ENCODE data around the gene DBNDD1.
A peak's percentile ranks its signal among the peaks of the same experiment; 100 is the strongest.
"Not testable (repeated sequence)": the region's sequence is repeated elsewhere in the genome, so short reads cannot be mapped to it uniquely, and the experiment has no call there.

Gene DBNDD1, protein sequence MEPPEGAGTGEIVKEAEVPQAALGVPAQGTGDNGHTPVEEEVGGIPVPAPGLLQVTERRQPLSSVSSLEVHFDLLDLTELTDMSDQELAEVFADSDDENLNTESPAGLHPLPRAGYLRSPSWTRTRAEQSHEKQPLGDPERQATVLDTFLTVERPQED

DNA sequence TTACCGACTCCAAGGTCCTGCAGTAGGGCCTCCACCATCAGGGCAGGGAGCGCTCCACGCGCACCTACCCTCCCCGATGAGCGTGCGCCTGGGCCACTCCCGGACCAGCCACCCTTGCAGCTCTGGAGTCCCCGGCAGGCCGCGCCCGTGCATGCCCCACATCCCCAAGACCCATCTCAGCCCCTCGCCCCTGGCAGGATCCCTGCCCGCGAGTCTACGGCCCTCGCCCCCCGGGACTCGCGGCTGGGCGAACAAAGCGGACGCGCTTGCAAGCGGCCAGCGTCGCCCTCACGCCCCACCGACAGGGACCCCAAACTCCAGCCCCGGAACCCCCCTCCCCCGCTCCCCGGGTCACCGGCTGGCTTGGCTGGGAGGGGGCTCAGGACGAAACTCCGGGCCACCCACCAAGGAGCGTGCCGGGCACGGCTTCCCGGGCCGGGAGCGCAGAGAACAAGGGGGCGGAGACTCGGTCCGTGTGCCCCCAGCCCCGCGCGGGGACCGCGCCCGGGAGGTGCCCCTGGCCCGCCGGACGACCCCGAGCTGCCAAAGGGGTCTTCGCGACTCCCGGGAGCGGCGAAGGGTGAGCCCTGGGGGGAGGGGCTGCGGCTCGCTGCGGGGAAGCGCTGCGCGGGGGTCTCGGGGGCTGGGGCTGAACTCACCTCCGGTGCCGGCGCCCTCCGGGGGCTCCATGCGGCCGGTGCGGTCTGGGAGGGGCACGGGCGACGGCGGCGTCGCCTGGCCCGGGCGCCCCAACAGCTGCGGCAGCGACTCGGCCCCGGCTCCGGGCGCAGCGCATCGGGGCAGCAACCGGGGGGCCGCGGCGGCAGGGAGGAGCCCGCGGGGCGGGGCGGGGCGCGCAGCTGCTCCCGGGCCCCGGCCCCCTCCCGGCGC is at the start of gene DBNDD1:
Gene DBNDD1 (minus strand): TSS at position 805 of the 891 bp plus-strand sequence. CDS start 115 bp downstream, at position 690.
- DNase-seq (ENCODE audit: low read depth) = no peak
- H3K4me3 ChIP-seq (ENCODE audit: low read depth, low read length) = peak within 1 kb of the TSS; percentile 74
- TF ChIP-seq CTCF (IDR thresholded peaks at IDR 0.05; ENCODE audit: control insufficient read depth, extremely low read depth, insufficient read depth) = no peak

DNA sequence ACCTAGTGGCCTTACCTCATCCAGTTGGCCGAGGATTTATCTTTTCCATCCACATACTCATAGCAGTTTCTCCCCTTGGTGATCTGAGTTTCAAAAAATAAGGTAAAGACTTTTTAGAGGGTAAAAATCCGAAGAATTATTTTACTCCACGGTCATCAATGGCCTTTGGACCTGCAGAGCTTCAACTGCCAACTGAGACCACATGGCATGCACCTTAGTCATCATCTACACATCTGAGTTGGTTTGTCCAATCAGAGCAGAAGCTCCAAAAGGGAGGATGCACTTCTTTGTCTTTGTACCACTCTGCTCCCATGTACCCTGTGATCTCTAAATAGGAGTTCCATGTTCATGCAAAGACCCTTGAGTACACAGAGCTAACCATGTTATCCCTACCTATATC is 42.2 kb upstream of the DBNDD1 start:
- H3K4me3 ChIP-seq (ENCODE audit: low read depth, low read length) = no peak overlapping the region
- no peak for DNase-seq (ENCODE audit: low read depth)
- TF ChIP-seq CTCF (IDR thresholded peaks at IDR 0.05; ENCODE audit: control insufficient read depth, extremely low read depth, insufficient read depth) = no peak

GRCh38 chr16:90057738-90058173 is 38.5 kb upstream of the DBNDD1 start:
- no peak for TF ChIP-seq CTCF (IDR thresholded peaks at IDR 0.05; ENCODE audit: control insufficient read depth, extremely low read depth, insufficient read depth)
- H3K4me3 ChIP-seq (ENCODE audit: low read depth, low read length) = no peak overlapping the region
- no peak for DNase-seq (ENCODE audit: low read depth)

DNA sequence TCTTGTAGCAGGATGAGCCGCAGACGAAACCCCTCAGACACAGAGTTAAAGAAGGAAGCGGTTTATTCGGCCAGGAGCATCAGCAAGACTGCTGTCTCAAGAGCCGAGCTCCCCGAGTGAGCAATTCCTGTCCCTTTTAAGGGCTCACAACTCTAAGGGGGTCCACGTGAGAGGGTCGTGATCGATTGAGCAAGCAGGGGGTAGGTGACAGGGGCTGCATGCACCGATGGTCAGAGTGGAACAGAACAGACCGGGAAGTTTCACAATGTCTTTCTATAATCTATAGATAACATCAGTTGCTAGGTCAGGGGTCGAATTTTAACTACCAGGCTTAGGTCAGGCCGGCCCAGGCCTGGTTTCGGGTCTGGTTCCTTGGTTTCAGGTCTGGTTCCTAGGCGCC is 37.3 kb upstream of the DBNDD1 start:
- not testable (repeated sequence) for H3K4me3 ChIP-seq (ENCODE audit: low read depth, low read length); DNase-seq (ENCODE audit: low read depth)

DNA sequence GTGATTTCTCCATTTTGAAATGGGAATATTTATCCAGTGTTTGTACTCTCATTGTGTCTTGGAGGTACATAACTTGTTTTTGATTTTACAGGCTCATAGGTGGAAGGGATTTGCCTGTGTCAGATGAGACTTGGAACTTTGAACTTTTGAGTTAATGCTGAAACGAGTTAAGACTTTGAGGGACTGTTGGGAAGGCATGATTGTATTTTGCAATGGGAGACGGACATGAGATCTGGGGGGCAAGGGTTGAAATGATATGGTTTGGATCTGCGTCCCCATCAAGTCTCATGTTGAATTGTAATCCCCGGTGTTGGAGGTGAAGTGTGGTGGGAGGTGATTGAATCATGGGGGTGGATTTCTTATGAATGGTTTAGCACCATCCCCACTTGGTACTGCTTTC is 36.1 kb upstream of the DBNDD1 start:
- H3K4me3 ChIP-seq (ENCODE audit: low read depth, low read length) = no peak overlapping the region
- DNase-seq (ENCODE audit: low read depth) = no peak
- no peak for TF ChIP-seq CTCF (IDR thresholded peaks at IDR 0.05; ENCODE audit: control insufficient read depth, extremely low read depth, insufficient read depth)

GRCh38 chr16:90054554-90054953 is 35.3 kb upstream of the DBNDD1 start:
- no peak for DNase-seq (ENCODE audit: low read depth)
- TF ChIP-seq CTCF (IDR thresholded peaks at IDR 0.05; ENCODE audit: control insufficient read depth, extremely low read depth, insufficient read depth) = no peak
- no peak overlapping the region for H3K4me3 ChIP-seq (ENCODE audit: low read depth, low read length)

DNA sequence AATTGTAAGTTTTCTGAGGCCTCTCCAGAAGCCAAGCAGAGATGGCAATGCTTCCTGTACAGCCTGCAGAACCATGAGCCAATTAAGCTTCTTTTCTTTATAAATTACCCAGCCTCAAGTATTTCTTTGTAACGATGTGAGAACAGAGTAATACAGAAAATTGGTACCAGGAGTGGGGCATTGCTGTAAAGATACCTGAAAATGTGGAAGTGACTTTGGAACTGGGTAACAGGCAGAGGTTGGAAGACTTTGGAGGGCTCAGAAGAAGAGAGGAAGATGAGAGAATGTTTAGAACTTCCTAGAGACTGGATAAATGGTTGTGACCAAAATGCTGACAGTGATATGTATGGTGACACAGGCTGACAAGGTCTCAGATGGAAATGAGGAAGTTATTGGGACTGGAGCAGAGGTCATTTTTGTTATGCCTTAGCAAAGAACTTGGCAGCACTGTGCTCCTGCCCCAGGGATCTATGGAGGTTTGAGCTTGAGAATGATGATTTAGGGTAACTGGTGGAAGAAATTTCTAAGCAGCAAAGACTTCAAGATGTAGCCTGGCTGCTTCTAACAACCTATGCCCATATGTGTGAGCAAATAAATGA is 34.7 kb upstream of the DBNDD1 start:
- no peak for DNase-seq (ENCODE audit: low read depth)
- no peak overlapping the region for H3K4me3 ChIP-seq (ENCODE audit: low read depth, low read length)

More for the DNA sequence above, 34.7 kb upstream of the DBNDD1 start:
- TF ChIP-seq CTCF (IDR thresholded peaks at IDR 0.05; ENCODE audit: control insufficient read depth, extremely low read depth, insufficient read depth) = no peak

Data from LNCaP clone FGC (cell line).